ENCODE results near the gene SEMA5A.
A peak's percentile ranks its signal among the peaks of the same experiment; 100 is the strongest.

SEMA5A gene

DNA sequence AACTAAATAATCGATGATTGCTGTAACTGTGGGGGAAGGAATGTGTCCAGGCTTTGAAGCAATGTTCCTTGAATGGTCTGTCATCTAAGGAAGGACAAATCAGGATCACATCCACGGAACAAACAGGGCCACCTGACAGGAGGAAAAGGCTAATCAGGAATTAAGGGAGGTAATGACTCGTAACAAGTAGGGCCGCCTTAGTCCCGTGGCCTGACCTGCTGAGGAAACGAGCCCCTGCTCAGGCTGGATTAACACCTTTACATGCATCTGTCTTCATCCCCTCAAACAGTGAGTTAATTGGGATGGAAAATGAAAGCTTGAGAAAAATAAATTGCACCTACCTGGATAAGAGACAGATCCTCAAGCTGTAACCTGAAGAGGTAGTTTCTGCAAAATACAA is 227.8 kb downstream of the SEMA5A start:
- no peak for DNase-seq

DNA sequence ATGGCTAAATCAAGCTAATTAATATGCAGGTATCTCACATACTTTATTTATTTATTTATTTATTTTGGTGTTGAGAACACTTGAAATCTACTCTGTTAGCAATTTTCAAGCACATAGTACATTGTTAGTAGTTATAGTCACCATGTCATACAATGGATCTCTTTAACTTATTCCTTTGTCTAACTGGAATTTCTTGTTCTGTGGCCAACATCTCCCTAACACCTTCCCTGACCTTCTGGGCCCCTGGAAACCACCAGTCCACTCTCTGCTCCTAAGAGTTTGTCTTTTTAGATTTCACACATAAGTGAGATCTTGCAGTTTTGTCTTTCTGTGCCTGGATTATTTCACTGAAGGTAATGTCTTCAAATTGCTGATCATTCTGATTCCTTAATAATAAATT is 229.1 kb downstream of the SEMA5A start:
- no peak for DNase-seq

DNA sequence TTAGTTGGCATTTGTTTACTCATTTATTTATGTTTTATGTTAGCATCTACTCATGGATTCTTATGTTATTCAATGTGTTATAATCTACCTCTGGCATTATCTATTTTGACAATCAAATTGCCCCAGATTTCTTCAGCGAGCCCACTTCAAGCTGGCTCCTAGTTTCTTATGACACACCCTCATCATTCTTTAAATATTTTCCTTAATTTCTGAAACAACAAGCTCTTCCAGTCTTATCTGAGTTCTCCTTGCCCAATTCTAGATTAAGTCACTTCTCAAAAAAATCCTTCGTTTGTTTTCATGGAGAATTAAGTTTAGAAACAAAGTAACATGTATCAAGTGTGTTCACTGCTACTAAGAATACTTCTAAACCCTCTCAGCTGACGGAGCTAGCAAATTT is 229.8 kb downstream of the SEMA5A start:
- DNase-seq, result no peak

DNA sequence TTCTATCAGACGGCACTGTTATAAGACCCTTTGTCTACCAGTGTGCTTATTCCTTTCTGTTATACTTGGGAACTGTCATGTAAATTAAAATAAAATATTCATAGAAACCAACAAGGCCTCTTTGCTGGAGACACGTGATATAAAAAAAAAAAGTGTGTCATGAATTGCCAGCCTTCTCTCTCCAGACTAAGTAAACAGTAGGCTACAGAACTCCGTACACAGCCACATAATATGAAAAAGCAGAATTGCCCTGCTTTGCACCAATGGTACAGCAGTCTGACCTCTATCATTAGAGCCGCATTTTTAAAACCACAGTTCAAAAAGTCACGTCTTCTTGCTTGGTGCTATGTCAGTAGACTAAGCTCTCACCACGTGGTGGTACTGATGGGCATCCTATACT is 231.3 kb downstream of the SEMA5A start:
- no peak for DNase-seq

DNA sequence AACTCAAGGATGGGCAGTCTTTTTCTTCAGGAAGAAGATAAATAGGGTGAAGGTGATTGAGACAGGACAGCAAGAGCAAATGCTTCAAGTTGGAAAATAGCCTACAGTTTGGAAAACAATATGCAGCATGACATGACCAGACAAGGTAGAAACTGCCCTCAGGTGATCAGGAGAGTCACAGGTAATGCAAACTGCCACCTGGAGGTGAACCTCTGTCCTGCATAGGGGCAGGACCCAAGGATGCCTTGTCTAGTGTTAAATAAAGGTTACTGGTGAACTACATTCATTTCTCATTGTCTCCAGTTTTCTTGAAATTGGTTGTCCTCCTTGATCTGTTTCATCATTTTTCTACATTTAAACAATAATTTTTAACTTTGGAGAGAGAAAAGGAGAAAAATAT is 232.1 kb downstream of the SEMA5A start:
- DNase-seq, result no peak

DNA sequence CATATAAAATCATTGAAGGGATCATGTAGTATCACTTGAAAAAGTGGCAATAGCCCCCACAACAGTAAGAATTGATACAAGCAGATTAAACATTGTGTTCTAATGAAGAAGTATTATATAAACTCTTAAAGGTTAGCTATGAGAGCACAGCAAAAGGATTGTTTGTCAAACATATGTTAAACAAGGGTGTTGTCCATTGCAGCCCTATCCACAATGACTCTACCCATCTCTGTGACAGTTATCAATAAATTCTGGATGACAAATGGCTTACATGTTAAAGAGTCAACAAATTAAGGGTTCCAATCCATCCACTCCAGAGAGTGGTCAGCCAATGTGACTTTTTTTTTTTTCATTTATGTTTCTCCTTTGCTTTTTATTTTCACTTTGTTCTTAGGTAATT is 238.7 kb downstream of the SEMA5A start:
- no peak for DNase-seq

DNA sequence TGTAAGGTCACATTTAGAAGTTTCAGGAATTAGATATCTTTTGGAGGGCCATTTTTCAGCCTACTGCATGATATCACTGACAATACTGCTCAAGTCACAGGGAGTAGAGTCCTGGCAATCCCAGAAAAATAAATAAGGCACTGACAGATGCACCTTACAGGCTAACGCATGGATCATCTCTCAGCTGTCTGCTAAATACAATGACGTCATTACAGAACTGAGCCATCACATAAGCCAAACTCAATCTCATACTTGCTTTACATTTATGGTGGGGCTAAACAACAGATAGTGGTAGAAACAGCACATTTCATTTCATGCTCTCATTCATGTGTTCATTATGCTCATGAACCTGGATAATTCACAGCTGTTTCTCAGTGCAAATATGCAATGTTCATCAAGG is 243.7 kb downstream of the SEMA5A start:
- DNase-seq, result peak; percentile 9

DNA sequence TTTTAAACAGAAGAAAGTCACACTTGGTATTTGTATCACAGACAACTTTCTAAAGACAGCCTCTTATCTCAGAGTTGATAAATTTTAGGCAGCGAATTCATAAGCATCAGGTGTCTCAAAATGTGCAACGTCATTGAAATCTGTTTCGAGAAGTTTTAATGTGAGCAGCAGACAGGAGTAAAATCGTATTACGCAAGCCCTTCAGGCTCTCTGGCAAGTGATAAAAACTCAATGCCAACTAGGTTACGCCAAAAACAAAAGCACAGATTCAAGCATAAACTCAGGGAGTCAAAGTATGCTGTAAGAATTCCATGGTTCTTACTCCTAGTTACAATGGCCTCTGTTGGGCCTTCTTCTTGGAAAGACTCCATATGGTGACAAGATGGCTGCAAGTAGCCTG is 244.7 kb downstream of the SEMA5A start:
- DNase-seq, result no peak

DNA sequence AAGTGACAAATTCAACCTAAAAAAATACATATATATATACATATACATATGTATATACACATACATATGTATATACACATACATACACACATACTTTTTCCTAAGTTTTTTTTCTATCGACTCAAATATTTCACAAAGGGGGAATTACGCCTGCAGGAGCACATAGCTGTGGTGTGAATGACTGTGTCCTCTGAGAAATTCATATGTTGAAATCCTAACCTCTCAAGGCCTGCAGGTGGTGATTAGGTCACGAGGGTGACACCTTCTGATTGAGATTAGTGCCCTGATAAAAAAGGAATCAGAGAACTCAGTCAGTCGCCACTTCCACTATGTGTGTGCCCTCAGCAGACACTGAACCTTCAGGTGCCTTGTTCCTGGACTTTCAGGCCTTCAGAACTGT is 248.7 kb downstream of the SEMA5A start:
- no peak for DNase-seq

DNA sequence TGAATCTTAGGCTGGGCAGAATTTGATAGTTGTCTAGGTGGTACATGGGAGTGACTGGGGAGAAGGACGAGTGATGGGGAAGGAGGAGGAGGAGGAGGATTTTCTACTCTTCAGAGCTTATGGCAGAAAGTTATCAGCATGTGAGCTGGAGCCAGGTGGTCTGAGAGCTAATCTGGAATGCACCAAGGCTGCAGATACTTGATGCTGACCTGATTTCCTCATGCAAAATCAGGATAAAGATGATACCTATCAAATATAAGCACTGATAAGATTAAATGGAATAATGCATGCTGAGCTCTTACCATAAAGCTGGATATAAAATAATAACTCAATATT is 250.4 kb downstream of the SEMA5A start:
- no peak for DNase-seq

DNA sequence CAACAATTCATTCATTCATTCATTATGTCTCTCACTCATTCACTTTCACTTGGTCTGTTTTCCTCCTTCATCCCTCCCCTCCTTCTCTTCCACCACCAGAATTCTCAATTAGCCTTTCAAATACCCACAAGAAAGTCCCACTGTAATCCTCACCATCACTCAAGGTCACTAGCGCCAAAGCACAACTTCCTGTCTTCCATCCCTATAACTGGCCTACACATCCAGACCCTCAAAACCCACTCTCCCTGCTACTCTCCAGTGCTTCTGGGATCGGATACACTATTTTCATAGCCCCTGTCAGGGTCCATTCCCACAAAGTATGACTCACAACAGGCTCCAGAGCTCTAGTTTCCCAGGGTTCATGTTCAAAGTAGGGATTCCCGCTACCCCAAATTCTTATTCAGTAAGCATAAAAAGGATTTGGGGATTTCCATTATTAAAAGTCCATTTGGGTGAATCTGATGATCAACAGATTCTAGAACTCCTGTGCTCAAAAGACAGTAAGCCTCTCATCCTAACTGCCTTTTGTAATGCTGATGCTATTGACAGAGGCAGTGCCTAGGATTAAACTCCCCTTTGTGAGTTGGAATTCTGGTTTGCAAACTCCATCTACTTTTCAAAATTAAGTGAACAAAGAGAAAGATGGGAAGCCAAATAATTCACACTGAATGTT is 250.9 kb downstream of the SEMA5A start:
- no peak for DNase-seq

DNA sequence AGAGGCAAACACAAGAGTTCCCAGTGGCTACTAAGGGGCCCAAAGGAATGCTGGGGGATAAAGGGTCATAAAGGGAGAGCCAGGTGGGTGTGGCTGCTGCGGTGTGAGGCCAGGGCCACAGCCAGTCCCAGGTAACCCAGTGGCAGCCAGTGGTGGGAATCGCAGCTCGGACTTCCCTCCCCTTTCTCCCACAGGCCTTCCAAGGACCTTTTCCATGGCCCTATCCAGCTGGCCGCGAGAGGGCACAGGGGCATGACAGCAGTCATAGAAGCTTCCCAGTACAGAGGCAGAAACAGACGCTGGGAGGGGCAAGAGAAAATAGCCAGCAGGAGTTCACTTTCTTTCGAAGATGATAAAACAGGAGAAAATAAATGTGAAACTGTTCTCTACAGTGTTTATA is 257.6 kb downstream of the SEMA5A start:
- no peak for DNase-seq

DNA sequence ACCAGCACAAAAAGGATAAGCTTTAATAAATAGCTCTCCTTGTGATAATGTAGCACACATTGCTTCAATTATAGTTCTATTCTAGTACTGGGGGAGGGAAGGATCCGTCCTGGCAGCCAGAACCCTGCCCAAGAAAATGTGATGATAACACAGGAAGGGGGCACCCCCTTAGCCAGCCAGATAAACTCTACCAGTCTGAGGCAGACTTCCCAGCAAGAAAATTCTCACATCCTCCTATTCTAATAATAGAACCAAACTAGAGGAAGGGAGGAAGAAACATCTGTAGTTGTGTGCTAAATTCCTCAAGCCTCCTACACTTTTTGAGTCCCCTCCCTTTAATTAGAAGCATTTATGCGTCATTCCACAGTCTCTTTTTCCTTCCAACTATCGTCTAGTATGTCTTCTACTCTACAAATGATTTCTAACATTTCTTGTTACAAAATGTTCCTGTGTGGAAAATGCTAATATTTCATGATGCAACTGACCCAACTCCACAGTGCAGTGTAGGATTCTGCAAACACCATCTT is 261.0 kb downstream of the SEMA5A start:
- no peak for DNase-seq

DNA sequence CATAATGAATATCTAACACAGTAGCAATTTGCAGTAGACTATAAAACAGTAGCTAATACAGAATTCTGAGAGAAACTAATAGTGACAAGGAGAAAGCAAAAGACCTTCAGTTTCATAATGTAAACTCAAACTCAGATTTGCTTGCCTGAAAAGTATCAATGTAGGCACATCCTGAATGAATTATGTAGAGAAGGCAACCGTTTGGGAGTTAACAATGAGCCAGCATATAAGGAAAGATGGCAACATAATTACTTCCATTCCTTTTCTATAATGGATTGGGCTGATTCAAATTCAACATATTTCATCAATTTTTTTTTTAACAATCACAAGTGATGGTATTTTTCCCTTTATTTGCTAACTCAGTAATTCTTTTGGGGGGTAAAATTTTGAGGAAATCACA is 261.6 kb downstream of the SEMA5A start:
- no peak for DNase-seq

DNA sequence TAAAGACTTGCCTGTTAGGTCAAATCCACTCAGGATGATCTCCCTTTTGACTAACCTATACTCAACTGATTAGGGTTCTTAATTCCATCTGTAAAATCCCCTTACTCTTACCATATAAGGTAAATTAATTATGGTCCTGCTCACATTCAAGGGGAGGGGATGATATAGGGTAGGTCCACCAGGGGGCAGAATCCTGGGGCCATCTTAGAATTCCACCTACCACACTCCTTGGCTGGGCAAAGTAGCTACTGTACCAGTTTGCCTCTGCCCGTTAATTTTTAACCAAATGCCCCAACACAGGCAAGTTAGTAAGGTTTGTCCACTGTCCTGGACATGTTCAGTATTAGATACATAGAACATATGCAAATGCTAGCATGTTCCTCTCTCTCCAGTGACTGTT is 262.4 kb downstream of the SEMA5A start:
- no peak for DNase-seq

DNA sequence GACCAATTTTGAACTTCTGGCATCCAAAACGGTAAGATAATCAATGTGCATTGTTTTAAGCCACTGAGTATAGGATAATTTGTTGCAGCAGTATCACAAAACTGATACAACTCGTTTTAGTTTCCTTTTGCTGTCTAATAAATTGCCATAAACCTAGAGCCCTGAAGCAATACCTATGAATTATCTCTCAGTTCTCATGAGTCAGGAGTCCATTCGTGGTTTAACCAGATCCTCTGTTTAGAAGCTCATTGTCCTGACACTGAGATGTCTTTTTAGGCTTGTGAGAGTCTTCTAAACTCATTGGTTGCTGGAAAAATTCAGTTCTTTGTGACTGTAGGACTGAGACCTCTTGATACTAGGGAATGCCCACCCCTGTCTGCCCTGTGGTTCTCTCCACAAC is 262.9 kb downstream of the SEMA5A start:
- no peak for DNase-seq

DNA sequence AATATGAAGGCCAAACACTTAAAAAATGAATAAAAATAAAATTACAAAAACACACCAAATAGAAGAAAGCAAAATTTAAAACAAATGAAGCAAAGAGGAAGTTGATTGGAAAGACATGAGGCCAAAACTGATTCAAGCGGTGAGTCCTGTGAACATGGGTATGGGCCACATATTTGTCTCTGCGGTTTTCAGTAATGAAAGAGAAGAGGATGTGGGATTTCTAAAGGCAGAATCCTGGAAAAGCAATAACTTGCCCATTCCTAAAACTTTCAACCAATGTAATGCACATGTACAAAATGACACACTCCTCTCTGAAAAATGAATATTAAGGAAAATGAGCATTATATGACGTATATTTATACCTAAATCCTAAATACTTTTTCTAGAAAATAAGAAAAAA is 263.7 kb downstream of the SEMA5A start:
- DNase-seq, result no peak

DNA sequence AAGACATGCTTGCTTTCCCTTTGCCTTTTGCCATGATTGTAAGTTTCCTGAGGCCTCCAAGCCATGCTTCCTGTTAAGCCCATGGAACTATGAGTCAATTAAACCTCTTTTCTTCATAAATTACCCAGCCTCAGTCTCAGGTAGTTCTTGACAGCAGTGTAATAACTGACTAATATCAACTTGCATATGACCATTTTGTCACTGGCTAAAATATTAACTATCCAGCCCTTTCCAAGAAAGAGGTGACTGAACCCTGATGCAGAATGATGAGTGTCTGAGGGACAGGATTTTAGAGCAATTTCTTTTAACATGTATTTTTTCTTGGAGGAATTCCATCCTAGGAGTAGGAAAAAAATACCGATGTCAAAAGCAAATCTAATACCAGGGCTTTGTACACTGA is 266.1 kb downstream of the SEMA5A start:
- no peak for DNase-seq

DNA sequence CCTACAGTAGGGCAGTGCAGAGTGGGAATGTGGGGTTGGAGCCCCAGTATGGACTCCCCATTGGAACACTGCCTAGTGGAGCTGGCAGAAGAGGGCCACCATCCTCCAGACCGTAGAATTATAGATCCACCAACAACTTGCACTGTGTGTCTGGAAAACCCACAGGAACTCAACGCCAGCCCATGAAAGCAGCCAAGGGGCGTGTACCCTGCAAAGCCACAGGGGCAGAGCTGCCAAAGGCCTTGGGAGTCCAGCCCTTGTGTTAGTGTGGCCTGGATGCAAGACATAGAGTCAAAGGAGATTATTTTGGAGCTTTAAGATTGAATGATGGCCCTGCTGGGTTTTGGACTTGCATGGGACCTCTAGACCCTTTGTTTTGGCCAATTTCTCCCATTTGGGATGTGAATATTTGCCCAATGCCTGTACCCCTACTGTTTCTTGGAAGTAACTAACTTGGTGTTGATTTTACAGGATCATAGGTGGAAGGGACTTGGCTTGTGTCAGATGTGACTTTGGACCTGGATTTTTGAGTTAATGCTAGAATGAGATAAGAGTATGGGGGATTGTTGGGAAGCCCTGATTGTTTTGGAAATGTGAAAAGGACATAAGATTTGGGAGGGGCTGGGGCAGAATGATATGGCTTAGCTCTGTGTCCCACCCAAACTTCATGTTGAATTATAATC is 266.8 kb downstream of the SEMA5A start:
- no peak for DNase-seq

DNA sequence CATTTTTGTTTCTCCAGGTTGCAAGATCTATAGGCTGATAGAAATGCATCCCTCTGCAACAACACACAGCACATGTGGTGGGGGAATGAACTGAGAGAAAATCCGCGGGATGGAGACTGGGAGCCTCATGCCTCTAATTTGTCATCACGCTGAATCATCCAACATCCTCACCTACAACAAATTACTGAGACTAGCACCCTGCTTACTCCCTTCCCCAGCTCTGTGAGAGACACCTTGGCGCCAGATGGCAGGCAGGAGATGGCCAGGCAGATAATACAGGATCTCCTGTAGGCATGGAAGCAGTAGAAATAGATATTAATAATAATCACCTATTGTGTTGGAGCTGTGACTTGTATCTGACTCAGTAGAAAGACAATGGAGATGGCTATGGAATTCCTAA is 276.9 kb downstream of the SEMA5A start:
- no peak for DNase-seq

DNA sequence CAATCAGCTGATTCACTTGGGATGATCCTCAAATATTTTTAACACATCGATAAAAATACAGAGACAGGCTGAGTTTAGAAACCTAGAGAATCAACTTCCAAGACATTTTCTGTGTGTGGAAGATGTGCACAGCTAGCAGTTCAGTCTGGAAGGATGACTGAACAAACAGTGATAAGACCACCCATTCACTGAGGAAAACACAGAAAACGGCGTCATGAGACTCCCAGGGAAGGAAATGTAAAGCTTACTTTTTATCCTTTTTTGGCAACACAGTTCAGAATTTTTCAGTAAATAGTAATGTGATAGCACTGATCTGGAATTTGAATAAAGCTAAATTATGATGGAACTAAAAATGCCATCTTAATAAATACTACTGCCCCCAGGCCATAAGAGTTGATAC is 277.6 kb downstream of the SEMA5A start:
- no peak for DNase-seq

DNA sequence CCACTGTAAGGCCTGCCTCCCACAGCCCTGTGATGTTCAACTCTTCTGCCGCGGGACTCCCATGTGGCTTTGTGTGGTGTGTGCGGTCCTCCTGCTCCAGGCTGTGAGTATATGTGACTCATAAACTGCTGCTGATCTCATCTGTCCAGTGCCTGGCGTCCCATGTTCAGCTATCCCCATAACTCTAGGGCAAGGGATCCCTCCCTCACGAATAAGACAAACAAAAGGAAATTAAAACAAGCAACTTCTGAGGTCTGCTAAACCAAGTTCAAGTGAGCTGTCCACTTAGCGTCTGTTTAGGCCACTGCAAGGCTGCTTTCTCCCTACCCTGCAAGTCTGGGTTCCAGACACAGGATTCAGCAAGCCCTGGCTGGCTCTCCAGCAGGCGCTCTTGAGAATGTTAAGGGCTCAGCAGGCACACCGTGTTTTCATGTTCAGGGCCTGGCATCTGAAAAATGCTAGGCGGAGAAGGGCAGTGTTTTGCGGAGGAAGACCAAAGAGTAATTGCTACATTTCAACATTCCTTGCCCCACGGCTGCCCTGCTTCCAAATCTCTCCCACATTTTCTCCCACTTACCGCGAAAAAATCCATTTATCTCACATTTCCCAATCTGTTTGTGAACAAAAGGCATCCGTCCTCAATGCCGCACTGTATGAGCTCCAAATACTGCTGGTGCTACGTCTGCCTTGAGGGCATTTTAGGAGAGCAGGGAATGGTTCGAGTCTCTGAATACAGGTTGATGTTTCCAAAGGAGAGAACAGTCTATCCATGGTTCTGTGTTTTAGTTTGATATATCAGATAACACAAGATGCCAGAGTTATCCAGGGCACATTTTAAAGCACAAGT is 280.2 kb downstream of the SEMA5A start:
- DNase-seq, result no peak

DNA sequence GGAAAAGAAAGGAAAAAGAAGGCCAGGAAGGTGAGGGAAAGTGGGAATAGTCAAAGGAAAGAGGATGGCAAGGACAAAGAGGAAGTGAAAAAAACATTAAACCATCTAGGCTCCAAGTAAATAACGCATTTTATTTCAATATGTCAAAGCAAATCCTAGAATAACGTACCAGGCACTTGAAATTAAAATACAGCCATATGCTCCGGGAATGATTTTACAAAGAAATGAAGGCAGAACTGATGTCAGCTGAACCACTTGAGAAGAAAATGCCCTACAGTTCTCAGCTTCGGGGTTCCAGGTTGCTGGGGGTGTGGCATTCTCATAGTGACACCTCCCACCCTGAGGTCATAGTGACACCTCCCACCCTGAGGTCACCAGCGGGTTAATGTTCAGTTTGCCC is 281.6 kb downstream of the SEMA5A start:
- no peak for DNase-seq

DNA sequence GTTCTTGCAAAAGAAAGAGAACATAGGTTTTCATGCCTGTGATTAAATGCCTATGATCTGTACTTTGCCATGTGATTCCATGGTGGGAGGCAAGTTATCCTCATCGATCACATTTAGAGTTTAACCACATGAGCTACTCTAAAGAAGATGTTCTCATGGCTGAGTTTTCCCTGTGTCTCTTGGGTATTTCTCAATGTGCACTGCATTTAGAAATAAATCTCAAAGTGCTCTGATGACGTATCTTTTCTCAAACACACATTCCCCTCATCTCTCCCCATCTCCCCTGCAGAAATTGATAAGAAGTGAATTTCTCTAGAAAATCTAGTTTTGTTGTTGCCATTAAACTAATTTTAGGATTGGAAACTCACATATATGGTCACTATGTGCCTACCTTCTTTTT is 282.2 kb downstream of the SEMA5A start:
- DNase-seq, result no peak
